Thyroid gland (tissue), 4 donors: Measurements from ENCODE around the gene FAM209A.

Source experiments
- POLR2A ChIP-seq, 2 donors: fragments of 450-650 bp; IDR thresholded peaks; one replicate each; pipeline ENCODE4 v1.6.1; 2017; ENCODE audit warnings: antibody characterized with exemption in 2 of 2, mild to moderate bottlenecking in 2 of 2, moderate library complexity in 1 of 2
- TF ChIP-seq, protein P1 (sequence below), 6 experiments: fragments of 200-600 bp in 3 of 6; fragments of 450-650 bp in 3 of 6; sonication (generic) in 3 of 6; IDR thresholded peaks; one replicate each; pipeline ENCODE4 v1.5.1; 2016 to 2019; ENCODE audit warnings: antibody characterized with exemption in 6 of 6, mild to moderate bottlenecking in 2 of 6, inconsistent platforms in 1 of 6, moderate library complexity in 1 of 6

DNA sequence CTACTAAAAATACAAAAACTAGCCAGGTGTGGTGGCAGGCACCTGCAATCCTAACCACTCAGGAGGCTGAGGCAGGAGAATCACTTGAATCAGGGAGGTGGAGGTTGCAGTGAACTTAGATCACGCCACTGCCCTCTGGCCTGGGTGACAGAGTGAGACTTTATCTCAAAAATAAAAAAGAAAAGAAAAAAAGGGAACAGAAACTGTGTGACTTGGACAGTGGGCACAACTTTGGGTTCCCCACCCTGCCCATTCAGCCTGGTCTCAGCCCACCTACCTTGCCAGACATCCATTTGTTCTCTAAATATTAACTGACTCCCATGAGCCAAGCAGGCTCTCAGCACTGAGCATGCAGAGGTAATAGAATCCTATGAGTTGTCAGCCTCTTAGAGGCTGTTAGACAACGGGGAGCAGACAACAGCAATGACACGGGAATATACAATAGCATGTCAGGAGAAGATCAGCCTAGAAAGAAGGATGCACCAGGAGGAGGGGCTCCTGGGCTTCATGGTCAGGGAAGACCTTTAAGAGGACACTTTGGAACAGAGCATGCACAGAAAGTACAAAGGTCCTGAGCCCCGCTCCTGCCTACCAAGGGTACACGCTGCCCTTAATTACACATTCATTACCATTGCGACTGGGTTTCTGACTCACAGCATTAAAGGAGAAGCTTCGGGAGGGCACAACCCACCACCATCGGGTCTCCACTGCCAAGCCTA, 28.5 kb downstream of the FAM209A start:
- TF ChIP-seq, protein P1, sequence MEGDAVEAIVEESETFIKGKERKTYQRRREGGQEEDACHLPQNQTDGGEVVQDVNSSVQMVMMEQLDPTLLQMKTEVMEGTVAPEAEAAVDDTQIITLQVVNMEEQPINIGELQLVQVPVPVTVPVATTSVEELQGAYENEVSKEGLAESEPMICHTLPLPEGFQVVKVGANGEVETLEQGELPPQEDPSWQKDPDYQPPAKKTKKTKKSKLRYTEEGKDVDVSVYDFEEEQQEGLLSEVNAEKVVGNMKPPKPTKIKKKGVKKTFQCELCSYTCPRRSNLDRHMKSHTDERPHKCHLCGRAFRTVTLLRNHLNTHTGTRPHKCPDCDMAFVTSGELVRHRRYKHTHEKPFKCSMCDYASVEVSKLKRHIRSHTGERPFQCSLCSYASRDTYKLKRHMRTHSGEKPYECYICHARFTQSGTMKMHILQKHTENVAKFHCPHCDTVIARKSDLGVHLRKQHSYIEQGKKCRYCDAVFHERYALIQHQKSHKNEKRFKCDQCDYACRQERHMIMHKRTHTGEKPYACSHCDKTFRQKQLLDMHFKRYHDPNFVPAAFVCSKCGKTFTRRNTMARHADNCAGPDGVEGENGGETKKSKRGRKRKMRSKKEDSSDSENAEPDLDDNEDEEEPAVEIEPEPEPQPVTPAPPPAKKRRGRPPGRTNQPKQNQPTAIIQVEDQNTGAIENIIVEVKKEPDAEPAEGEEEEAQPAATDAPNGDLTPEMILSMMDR (IDR thresholded peaks at IDR 0.05), result no peak
- no peak for TF ChIP-seq POLR2A (IDR thresholded peaks at IDR 0.05)
